ENCODE measurements around the gene SLC26A2. TPM values are rescaled to one million over a fixed set of nuclear protein-coding genes. Genes with fewer than 3 reads are reported as not detected.
"Not testable (repeated sequence)": the region's sequence is repeated elsewhere in the genome, so short reads cannot be mapped to it uniquely, and the experiment has no call there.

The SLC26A2 gene
- total RNA-seq, 1 experiment from 2014 or later = 111 TPM

DNA sequence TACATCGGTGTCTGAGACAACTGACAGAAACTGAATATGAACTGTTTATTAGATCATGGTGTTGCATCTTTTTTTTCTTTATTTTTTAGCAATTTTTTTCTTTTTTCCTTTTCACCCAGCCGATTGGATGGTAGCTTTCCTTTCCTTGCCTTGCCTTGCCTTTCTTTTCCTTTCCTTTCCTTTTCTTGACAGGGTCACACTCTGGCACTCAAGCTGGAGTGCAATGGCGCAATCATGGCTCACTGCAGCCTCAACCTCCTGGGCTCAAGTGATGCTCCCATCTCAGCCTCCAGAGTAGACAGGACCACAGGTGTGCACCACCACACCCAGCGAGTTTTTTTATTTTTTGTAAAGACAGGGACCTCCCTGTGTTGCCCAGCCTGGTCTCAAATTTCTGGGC is 18.8 kb upstream of the SLC26A2 start:
- ChIA-PET POLR2A (no interaction called here), CTCF (no interaction called here)
- intact Hi-C loops (cut with micrococcal nuclease; ENCODE audit: unreplicated experiment) (no loop called here), in situ Hi-C loops (cut with HindIII; ENCODE audit: low pct_unique_long_range_greater_than_20kb, low sequenced_read_pairs) (no loop called here)
- Histone ChIP-seq H3K27ac (ENCODE audit: low read length) (peak overlapping the region; percentile 98), H3K27me3 (ENCODE audit: control insufficient read depth, insufficient read depth, low read length) (no peaks in the 10 kb centered on the region), H3K4me1 (ENCODE audit: control insufficient read depth, insufficient read depth, low read length) (peaks cover 53% of the 10 kb centered on the region), H3K4me3 (ENCODE audit: low read depth in 2 of 2, low read length in 2 of 2) (no peak overlapping the region), H3K36me3 (ENCODE audit: control insufficient read depth, insufficient read depth, low read length) (no peaks in the 10 kb centered on the region), H3K9me3 (ENCODE audit: control insufficient read depth, insufficient read depth, low read depth, low read length) (no peaks in the 10 kb centered on the region)
- ATAC-seq (no peak), DNase-seq (ENCODE audit: low read depth, low spot score) (no peak)
- no TSS peak for BruUV-seq (replicated peaks)
- no peak for TF ChIP-seq POLR2AphosphoS5 (IDR thresholded peaks at IDR 0.05; ENCODE audit: low read depth, low read length)
- no peak for TF ChIP-seq TCF7L2 (IDR thresholded peaks at IDR 0.05; ENCODE audit: low read depth, low read length)
- TF ChIP-seq, protein P1, sequence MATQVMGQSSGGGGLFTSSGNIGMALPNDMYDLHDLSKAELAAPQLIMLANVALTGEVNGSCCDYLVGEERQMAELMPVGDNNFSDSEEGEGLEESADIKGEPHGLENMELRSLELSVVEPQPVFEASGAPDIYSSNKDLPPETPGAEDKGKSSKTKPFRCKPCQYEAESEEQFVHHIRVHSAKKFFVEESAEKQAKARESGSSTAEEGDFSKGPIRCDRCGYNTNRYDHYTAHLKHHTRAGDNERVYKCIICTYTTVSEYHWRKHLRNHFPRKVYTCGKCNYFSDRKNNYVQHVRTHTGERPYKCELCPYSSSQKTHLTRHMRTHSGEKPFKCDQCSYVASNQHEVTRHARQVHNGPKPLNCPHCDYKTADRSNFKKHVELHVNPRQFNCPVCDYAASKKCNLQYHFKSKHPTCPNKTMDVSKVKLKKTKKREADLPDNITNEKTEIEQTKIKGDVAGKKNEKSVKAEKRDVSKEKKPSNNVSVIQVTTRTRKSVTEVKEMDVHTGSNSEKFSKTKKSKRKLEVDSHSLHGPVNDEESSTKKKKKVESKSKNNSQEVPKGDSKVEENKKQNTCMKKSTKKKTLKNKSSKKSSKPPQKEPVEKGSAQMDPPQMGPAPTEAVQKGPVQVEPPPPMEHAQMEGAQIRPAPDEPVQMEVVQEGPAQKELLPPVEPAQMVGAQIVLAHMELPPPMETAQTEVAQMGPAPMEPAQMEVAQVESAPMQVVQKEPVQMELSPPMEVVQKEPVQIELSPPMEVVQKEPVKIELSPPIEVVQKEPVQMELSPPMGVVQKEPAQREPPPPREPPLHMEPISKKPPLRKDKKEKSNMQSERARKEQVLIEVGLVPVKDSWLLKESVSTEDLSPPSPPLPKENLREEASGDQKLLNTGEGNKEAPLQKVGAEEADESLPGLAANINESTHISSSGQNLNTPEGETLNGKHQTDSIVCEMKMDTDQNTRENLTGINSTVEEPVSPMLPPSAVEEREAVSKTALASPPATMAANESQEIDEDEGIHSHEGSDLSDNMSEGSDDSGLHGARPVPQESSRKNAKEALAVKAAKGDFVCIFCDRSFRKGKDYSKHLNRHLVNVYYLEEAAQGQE (IDR thresholded peaks at IDR 0.05; ENCODE audit: insufficient read depth in 1 of 2, low read depth in 2 of 2, low read length in 1 of 2) = no peak
- TF ChIP-seq, protein P2, sequence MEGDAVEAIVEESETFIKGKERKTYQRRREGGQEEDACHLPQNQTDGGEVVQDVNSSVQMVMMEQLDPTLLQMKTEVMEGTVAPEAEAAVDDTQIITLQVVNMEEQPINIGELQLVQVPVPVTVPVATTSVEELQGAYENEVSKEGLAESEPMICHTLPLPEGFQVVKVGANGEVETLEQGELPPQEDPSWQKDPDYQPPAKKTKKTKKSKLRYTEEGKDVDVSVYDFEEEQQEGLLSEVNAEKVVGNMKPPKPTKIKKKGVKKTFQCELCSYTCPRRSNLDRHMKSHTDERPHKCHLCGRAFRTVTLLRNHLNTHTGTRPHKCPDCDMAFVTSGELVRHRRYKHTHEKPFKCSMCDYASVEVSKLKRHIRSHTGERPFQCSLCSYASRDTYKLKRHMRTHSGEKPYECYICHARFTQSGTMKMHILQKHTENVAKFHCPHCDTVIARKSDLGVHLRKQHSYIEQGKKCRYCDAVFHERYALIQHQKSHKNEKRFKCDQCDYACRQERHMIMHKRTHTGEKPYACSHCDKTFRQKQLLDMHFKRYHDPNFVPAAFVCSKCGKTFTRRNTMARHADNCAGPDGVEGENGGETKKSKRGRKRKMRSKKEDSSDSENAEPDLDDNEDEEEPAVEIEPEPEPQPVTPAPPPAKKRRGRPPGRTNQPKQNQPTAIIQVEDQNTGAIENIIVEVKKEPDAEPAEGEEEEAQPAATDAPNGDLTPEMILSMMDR (IDR thresholded peaks at IDR 0.05) = no peak
- no peak for TF ChIP-seq SIN3A (IDR thresholded peaks at IDR 0.05; ENCODE audit: borderline replicate concordance, insufficient read depth, low read depth, low read length)

DNA sequence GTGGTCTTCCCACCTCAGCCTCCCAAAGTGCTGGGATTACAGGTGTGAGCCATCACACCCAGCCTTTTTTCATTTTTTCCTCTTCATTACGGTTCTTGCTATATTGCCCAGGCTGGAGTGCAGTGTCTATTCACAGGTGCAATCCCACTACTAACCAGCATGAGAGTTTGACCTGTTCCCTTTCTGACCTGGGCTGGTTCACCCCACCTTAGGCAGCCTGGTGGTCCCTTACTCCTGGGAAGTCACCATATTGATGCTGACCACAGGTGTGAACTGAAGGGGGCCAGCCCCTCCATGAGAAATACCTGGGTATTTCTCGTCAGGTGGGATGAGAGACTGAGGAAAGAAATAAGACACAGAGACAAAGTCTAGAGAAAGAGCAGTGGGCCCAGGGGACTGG is 18.4 kb upstream of the SLC26A2 start:
- in situ Hi-C loops (cut with HindIII; ENCODE audit: low pct_unique_long_range_greater_than_20kb, low sequenced_read_pairs) = no loop called here
- no TSS peak for BruUV-seq (replicated peaks)
- Histone ChIP-seq H3K4me3 (ENCODE audit: low read depth in 2 of 2, low read length in 2 of 2) (no peak overlapping the region), H3K9me3 (ENCODE audit: control insufficient read depth, insufficient read depth, low read depth, low read length) (no peaks in the 10 kb centered on the region), H3K27me3 (ENCODE audit: control insufficient read depth, insufficient read depth, low read length) (no peaks in the 10 kb centered on the region), H3K36me3 (ENCODE audit: control insufficient read depth, insufficient read depth, low read length) (no peaks in the 10 kb centered on the region), H3K4me1 (ENCODE audit: control insufficient read depth, insufficient read depth, low read length) (peaks cover 49% of the 10 kb centered on the region), H3K27ac (ENCODE audit: low read length) (peak overlapping the region; percentile 98)
- TF ChIP-seq SIN3A (IDR thresholded peaks at IDR 0.05; ENCODE audit: borderline replicate concordance, insufficient read depth, low read depth, low read length) = no peak
- ChIA-PET CTCF (no interaction called here), POLR2A (no interaction called here)
- intact Hi-C loops (cut with micrococcal nuclease; ENCODE audit: unreplicated experiment) = no loop called here
- DNase-seq (ENCODE audit: low read depth, low spot score) (no peak), ATAC-seq (no peak)

DNA sequence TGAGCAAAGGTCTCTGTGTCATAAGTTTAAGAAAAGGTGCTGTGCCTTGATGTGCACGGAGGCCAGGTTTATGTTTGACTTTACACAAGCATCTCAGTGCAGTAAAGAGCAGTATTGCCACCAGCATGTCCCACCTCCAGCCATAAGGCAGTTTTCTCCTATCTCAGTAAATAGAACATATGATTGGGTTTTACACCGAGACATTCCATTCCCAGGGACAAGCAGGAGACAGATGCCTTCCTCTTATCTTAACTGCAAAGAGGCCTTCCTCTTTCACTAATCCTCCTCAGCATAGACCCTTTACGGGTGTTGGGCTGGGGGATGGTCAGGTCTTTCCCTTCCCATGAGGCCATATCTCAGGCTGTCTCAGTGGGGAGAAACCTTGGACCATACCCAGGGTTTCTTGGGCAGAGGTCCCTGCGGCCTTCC is 17.8 kb upstream of the SLC26A2 start:
- Histone ChIP-seq H3K4me1 (ENCODE audit: control insufficient read depth, insufficient read depth, low read length) (peaks cover 44% of the 10 kb centered on the region), H3K27ac (ENCODE audit: low read length) (peak overlapping the region; percentile 98; the same call in 1 of the 2 replicates)
- H3K27me3 ChIP-seq (ENCODE audit: control insufficient read depth, insufficient read depth, low read length); POLR2A ChIA-PET; H3K9me3 ChIP-seq (ENCODE audit: control insufficient read depth, insufficient read depth, low read depth, low read length); in situ Hi-C loops (cut with HindIII; ENCODE audit: low pct_unique_long_range_greater_than_20kb, low sequenced_read_pairs); BruUV-seq (replicated peaks); intact Hi-C loops (cut with micrococcal nuclease; ENCODE audit: unreplicated experiment); ATAC-seq; CTCF ChIA-PET; H3K4me3 ChIP-seq (ENCODE audit: low read depth in 2 of 2, low read length in 2 of 2); H3K36me3 ChIP-seq (ENCODE audit: control insufficient read depth, insufficient read depth, low read length); DNase-seq (ENCODE audit: low read depth, low spot score): not testable (repeated sequence)

DNA sequence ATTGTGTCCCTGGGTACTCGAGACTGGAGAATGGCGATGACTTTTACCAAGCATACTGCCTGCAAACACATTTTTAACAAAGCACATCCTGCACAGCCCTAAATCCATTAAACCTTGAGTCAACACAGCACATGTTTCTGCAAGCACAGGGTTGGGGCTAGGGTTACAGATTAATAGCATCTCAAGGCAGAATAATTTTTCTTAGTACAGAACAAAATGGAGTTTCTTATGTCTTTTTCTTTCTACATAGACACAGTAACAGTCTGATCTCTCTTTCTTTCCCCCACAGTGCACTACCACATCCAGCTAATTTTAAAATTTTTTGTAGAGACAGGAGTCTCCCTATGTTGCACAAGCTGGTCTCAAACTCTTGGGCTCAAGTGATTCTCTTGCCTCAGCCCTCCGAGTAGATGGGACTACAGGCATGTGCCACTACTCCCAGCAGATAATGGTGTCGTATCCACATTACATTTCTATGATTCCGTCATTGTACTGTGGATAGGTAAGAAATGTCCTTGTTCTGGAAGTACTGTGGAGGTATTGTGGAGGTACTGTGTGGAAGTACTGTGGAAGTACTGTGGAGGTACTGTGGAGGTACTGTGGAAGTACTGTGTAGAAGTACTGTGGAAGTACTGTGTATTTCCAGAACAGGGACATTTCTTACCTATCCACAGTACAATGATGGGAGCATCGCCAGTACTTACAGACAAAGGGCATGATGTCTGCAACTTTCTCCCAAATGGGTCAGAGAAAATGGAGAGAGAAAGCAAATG is 17.2 kb upstream of the SLC26A2 start:
- BruUV-seq (replicated peaks); DNase-seq (ENCODE audit: low read depth, low spot score); ATAC-seq; H3K27me3 ChIP-seq (ENCODE audit: control insufficient read depth, insufficient read depth, low read length); intact Hi-C loops (cut with micrococcal nuclease; ENCODE audit: unreplicated experiment); in situ Hi-C loops (cut with HindIII; ENCODE audit: low pct_unique_long_range_greater_than_20kb, low sequenced_read_pairs); H3K4me3 ChIP-seq (ENCODE audit: low read depth in 2 of 2, low read length in 2 of 2); H3K36me3 ChIP-seq (ENCODE audit: control insufficient read depth, insufficient read depth, low read length); H3K9me3 ChIP-seq (ENCODE audit: control insufficient read depth, insufficient read depth, low read depth, low read length); CTCF ChIA-PET: not testable (repeated sequence)
- peak overlapping the region; percentile 67; the same call in 1 of the 2 replicates for H3K27ac ChIP-seq (ENCODE audit: low read length)
- peaks cover 38% of the 10 kb centered on the region for H3K4me1 ChIP-seq (ENCODE audit: control insufficient read depth, insufficient read depth, low read length)
- POLR2A ChIA-PET = interaction anchor here (0.6 kb wide), 1 partner anchor 117 kb away, joined by 4 read pairs; no protein-coding TSS in a partner anchor

Measured in Panc1 (cell line).